GM12864 (cell line): ENCODE data around the gene KRTAP5-8.
A peak's percentile ranks its signal among the peaks of the same experiment; 100 is the strongest.
"Not testable (repeated sequence)": the region's sequence is repeated elsewhere in the genome, so short reads cannot be mapped to it uniquely, and the experiment has no call there.

Source experiments
- DNase-seq: peaks from one replicate; pipeline ENCODE4 v3.0.0-alpha.2; 2011; ENCODE audit warnings: low read depth
- H3K4me3 ChIP-seq: 2 replicates; pipeline ENCODE4 v1.5.1; 2011; ENCODE audit warnings: mild to moderate bottlenecking, low read depth, low read length, control low read depth
- CTCF ChIP-seq: IDR thresholded peaks from 2 replicates; pipeline ENCODE4 v1.5.1; 2011; ENCODE audit warnings: low read depth, mild to moderate bottlenecking, moderate library complexity, low read length, control low read depth, inconsistent platforms; ENCODE audit errors: missing control alignments

The KRTAP5-8 gene

GRCh38 chr11:71537977-71538665, at the start of gene KRTAP5-8:
Gene KRTAP5-8 (plus strand): TSS chr11:71538025. CDS start chr11:71538056, 31 bp downstream.
- DNase-seq, result not testable (repeated sequence)

GRCh38 chr11:71488681-71489270, 49.0 kb upstream of the KRTAP5-8 start:
- no peak overlapping the region for H3K4me3 ChIP-seq
- DNase-seq, result no peak
- no peak for TF ChIP-seq CTCF

More at GRCh38 chr11:71537977-71538665, at the start of gene KRTAP5-8:
- not testable (repeated sequence) for H3K4me3 ChIP-seq

GRCh38 chr11:71489311-71490043, 48.3 kb upstream of the KRTAP5-8 start:
- no peak for TF ChIP-seq CTCF
- DNase-seq, result peak; percentile 19
- no peak overlapping the region for H3K4me3 ChIP-seq

GRCh38 chr11:71490044-71490730, 47.6 kb upstream of the KRTAP5-8 start:
- TF ChIP-seq CTCF, result no peak
- no peak overlapping the region for H3K4me3 ChIP-seq
- DNase-seq, result no peak

DNA sequence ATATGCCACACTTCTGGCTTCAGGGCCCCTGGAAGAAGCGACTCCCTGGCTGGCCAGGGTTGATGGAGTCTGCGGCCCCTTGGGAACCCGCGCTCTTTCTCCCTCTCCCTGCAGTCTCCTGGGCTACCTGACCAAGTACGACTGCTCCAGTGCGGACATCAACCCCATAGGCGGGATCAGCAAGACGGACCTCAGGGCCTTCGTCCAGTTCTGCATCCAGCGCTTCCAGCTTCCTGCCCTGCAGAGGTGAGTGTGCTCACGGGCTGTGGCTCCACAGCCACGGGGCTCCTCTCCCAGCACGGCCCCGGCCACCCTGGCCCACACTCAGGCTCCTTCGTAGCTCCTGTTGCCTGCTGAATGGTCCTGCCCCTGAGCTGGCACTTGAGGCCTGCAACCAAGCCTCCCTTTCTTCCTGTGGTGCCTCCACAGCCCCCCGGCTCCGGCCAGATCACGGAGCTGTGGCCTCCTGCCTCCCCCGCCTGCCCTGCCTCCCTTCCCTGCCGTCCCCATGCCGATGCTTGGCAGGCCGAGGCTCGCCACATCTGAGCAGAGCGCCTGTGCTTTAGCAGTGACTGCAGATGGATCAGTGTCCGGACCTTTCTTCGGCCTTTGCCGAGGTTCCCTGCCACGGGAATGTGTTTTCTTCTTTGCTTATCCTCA, 47.0 kb upstream of the KRTAP5-8 start:
- no peak for TF ChIP-seq CTCF
- no peak overlapping the region for H3K4me3 ChIP-seq
- no peak for DNase-seq

- H3K4me3 ChIP-seq, result no peak overlapping the region
- no peak for TF ChIP-seq CTCF
- no peak for DNase-seq
Observed at GRCh38 chr11:71491531-71491930, 46.3 kb upstream of the KRTAP5-8 start.
